CD4-positive, alpha-beta T cell treated with Interleukin-2 at 100 ng/mL for 4 hours (primary cell): Measurements from ENCODE around the gene FADS3.

Experiments
- DNase-seq: peaks from one replicate; pipeline ENCODE4 v3.0.0-alpha.2; 2020; ENCODE audit warnings: low spot score

The FADS3 gene

DNA sequence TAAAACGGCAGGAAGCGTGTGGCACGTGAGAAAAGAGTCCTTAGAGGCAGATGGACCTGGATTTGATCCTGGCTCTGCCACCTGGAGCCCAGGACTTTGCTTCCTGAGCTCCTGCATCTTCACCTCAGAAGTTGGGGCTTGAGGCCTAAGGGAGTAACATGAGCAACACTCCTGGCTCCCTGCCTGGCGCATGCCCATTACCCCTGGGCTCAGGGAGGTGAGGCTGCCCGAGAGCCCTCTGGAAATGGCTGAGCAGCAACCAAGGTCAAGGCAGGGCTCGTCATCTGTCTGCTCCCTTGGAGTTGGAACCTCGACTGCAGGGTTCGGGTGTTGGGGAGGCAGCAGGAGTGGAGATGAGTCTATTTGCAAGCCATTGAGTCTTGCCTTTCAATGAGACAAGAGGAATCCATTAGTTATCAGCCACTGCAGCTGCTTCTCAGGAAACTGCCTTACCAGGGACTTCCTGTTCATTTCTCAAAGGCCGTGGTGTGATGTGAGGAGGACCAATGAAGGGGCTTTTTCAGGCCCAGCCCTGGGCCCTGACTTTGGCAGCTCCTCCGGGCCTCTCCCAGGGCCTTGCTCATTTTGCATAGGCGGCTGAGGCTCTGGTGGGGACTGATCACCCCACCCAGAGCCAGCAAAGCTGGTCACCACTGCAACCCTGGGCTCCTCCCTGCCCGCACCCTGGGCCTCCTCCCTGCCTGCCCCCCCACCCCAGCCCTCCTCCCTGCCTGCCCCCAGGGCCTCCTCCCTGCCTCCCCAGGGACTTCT lies 56.9 kb downstream of the FADS3 start:
- DNase-seq: peak; percentile 45

DNA sequence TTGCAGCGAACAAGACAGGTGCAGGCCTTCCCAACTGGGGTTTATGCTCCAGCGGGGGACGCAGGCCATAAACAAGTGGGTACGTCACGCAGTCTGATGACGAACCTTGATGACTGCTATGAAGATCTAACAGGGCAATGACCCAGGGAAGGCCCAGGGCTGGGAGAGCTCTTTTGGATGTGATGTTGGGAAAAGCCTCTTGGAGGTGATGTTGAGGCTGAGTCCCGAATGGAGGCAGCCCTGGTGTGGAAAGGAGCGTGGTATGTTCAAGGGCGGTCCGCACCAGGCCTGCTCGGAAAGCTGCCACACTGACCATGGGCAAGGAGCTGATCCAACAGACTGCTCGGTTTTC lies 57.4 kb downstream of the FADS3 start:
- DNase-seq: no peak

DNA sequence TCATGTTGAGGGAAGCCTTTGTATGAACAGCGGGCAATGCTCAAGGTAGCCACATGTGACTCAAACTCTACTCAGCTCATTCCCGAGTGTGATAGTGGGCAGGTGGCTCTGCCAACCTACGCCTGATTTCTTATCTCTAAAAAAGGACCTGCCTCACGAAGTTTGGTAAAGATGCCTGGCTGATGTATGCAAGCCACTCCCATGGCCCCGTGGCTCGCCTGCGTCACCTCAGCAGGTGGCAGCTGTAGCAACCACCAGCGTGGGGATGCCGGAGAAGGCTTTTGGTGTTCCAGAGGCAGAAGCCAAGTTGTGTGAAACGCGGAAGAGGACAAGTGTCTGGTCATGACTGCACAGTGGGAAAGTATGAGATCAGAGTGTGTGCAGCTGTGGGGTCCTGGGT lies 57.9 kb downstream of the FADS3 start:
- DNase-seq: no peak

DNA sequence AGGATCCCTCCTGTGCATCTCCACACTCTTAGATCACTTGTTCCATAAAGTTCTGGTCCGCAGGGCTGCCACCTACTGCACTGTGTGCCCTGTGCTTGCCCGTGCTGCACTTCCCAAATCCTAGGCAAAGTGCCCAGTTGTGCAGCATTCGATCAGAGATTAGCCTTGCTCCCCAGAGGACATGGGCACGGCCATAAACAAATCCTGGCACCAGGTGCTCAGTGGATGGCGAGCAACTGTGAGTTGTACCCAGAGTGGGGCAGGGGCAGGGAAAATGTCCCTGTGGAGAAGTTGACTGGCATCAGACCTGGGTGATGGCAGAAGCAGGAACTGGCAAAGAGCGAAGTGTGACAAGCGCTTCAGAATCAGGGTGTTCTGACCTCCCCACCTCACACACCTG lies 58.6 kb downstream of the FADS3 start:
- DNase-seq: no peak

DNA sequence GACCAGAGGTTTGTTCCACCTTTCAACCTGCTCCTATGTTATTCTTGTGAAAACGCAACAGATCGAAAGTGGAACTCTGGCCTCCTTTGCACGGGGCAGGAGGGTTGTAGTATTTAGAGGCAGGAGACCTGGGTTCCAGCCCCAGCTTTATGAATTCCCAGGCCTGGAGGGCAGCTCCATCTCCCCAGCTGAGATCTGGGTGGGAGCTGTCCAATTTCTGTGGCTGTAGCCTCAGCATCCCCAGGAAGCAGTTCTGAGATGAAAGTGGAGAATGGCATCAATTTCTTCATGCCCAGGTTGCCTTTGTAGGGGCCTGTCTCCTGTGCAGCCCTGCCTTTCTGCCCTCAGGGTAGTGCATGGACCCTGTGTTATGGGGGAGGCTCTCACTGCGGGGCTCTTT lies 59.1 kb downstream of the FADS3 start:
- DNase-seq: no peak

DNA sequence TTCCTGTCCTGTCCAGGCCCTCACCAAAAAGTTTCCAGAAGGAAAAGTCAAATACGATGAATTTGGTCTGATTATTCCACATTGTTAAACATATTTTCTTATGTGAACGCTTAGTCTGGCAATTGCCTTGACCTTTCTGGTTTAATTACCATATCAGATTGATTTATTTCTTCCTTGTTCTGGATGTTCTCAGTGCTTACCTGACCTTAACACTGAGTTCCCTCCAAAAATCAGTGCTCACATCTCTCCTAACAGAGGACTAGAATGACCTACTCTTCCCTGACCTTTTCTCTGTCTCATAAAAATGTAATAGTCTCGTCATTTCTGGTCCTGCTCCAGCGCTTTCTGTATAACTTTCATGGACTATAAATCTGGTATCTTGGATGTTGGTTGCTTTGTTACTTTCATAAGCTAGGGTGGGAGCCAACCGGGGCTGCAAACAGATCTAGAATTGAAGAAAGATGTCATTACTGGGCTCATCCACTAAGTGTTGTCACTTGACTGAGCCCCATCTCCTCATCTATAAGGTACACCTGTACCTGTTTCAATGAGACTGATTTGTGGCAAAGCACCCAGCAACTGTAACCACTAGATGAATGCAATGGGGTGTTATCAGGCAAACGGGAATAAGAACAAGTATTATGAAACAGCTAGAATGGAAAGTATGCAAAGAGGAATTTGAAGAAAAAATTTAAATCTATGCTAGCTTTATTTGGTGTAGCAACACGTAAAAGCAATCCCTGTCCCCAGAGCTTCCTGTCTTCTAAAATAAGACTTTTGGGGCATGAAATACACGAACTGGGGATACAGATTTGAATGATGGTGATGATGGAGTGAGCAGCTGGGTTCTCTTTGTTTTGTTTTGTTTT lies 60.9 kb downstream of the FADS3 start:
- DNase-seq: no peak

DNA sequence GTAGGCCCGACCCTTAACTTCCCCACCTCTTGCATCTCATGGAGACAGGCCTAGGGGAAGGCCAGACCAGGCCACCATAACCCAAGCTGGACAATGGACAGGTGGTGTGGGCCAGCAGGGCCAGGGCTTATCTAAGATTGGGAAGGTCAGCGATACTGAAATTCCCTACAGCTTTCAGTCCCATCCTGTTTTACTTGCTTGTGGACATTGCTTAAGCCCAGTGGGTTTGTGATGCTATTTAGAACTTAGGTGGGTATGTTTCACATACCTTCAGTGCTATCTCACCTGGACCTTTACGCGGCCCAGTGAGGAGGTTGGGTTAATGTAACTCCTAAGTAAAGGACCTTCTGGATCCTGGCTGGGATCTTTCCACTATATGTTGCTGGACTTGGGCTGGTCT lies 61.5 kb downstream of the FADS3 start:
- no peak for DNase-seq

DNA sequence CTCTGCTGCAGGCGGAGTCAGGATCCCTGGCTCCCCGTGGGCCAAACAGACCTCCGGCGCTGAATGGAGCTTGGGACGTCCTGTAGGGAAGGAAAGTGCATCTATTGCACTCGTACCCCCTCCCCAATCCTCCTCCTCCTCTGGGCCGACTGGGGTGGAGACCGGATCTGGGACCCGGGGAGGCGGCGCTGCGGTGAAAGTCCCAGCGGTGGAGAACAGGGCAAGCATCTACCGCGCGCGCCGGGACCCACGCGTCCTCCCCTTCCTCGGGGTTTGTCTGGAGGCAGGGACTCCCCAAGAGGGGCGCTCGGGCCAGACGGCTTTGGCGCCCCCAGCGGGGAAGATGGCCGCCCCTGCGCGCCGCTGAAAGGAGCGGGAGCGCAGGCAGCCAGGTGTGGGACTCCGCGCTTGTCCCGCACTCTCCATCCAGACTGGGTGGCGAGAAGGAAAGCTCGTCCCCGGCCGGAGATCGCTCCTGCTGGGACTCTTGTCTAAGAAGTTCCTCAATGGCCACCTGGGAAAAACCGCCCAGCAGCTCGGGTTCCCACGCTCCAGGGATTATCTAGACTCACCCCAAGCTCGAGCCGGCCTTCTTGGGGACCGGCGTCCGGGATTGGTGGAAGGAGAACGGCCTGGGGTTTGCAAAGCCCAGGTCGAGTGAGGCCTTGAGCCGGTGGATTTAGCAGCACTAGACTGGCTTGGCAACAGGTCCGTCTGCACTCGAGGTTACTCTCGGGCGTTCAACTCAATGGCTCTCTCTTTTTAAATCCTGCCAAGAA lies 62.5 kb downstream of the FADS3 start:
- no peak for DNase-seq

DNA sequence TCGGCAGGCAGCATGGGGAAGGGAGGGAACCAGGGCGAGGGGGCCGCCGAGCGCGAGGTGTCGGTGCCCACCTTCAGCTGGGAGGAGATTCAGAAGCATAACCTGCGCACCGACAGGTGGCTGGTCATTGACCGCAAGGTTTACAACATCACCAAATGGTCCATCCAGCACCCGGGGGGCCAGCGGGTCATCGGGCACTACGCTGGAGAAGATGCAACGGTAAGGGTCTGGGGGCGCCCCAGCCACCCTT lies 63.0 kb downstream of the FADS3 start:
- no peak for DNase-seq

DNA sequence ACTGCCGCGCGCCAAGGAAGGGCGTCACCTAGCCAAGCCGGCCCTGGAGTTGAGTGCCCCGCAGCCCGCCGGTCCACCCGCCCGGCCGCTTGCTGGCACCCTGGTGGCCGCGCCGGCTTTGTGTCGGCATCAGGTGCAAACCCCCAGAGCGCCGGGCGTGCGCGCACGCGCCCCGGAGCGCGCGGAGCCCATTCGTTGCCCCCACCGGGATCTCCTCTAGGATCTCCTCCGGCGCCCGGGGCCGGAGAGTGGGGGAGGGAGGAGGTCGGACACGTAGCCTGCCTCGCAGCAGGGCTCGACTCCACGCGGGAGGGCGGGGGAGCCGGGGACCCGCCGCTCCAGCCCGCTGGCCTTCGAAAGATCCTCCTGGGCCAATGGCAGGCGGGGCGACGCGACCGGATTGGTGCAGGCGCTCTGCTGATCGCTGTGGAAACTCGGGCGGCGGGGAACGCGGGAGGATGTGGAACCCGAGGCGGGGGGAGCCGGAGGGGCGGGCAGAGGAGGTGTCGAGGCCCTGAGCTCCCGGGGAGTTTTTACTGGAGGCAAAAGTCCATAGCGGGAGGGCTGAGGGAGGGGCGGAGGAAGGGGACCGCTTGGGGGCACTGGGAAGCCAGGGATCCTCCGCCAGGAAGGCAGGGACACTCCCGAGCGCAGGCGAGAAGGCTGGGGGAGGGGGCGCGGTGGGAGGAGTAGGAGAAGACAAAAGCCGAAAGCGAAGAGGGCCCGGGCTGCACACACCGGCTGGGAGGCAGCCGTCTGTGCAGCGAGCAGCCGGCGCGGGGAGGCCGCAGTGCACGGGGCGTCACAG lies 63.6 kb downstream of the FADS3 start, which contains the start of gene FADS2:
TSS of gene FADS2 (plus strand) at position 730 of the 808 bp plus-strand sequence. CDS start 91 bp downstream, outside the sequence.
- peak; percentile 40 for DNase-seq

DNA sequence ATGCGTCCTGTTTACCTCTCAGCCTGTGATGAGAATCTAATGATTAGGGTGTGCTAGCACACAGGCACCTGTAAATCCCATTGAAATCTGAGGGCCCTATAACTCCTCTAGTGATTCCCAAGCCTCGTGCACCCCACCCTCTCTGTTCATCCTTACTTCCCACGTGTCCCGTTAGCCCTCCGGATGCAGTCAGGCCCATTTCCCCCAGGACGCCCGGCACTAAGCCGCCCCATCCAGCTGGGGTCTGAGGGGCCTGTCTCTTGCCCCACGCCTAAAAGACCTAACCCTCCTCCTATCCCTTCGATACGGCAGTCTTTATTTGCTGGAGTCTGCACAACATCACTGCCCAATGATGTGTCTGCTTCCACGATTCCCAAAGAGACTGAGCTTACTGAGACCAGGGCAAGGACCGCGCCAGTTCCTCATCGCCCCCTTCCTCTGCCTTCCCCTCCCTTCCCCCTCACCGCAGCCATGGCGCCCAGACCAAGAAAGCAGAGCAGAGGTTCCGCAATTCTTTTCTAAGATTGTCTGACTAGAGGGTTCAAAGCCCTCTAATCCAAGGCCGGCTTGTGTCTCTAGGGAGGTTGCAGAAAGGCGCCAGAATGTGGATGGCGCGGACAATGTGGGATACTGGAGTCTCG lies 64.3 kb downstream of the FADS3 start:
- no peak for DNase-seq
